Subcutaneous adipose tissue (tissue), 4 donors: ENCODE measurements around the gene KLK6. TPM values are rescaled to one million over a fixed set of nuclear protein-coding genes. Genes with fewer than 3 reads are reported as not detected.

Experiments used
- total RNA-seq, 4 donors: library from RNA; depleted of rRNA; stranded (reverse); fragments of >200 nt; gene quantifications; one replicate each; pipeline ENCODE4 v1.1.0, GENCODE V29; 2016
- TF ChIP-seq, protein P1 (sequence below): fragments of 450-650 bp; IDR thresholded peaks from one replicate; pipeline ENCODE4 v1.5.1; 2016; ENCODE audit warnings: low read depth, mild to moderate bottlenecking, control low read depth, antibody characterized with exemption, moderate library complexity

KLK6 gene
- total RNA-seq, 4 donors from 2014 or later = not detected

DNA sequence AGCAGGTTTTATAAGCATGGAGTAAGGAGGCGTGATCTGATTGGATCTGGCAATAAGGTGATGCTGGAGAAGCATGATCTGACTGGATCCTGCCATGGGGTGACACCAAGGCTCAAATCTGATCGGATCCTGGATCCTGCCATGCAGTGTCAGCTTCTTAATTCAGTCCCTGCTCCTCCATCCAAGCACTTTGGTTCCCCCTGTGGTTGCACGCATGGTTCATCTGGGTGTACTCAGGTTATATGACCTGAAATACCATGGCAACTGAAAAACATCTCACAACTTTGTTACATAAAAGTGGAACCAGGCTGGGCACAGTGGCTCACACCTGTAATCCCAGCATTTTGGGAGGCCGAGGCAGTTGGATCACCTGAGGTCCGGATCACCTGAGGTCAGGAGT lies 40.6 kb downstream of the KLK6 start:
- TF ChIP-seq, protein P1, sequence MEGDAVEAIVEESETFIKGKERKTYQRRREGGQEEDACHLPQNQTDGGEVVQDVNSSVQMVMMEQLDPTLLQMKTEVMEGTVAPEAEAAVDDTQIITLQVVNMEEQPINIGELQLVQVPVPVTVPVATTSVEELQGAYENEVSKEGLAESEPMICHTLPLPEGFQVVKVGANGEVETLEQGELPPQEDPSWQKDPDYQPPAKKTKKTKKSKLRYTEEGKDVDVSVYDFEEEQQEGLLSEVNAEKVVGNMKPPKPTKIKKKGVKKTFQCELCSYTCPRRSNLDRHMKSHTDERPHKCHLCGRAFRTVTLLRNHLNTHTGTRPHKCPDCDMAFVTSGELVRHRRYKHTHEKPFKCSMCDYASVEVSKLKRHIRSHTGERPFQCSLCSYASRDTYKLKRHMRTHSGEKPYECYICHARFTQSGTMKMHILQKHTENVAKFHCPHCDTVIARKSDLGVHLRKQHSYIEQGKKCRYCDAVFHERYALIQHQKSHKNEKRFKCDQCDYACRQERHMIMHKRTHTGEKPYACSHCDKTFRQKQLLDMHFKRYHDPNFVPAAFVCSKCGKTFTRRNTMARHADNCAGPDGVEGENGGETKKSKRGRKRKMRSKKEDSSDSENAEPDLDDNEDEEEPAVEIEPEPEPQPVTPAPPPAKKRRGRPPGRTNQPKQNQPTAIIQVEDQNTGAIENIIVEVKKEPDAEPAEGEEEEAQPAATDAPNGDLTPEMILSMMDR = no peak

DNA sequence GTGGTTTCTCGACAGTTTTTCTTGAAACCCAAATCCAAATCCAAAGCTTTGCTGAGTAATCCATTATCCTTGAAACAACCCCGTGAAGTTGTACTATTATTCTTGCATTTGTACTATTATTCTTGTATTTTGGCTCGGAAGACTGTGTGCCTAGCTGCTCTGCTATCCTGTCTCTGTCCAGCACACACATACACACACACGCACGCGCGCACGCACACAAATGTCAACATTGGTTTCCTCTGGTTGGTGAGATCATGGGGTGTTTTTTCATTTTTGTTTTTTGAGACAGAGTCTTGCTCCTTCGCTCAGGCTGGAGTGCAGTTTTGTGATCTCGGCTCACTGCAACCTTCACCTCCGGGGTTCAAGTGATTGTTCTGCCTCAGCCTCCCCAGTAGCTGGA lies 43.2 kb downstream of the KLK6 start:
- TF ChIP-seq, protein P1 = no peak

DNA sequence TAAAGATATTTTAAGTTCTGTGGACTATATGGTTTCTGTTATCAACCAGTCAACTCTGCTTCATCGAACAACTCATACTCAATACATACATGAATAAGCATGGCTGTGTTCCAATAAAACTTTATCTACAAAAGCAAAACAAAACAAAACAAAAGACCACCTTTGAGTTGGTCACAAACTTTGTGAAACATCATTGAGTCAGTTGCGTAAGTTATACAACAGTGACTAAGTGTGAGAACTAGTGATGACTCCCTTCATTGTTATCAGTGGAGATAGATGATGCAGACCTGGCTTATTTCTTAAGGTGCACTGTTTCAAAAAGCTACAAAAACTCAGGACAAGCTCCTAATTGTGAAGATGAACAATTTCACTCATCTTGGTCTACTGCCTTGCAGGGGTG lies 43.7 kb downstream of the KLK6 start:
- TF ChIP-seq, protein P1 = no peak

DNA sequence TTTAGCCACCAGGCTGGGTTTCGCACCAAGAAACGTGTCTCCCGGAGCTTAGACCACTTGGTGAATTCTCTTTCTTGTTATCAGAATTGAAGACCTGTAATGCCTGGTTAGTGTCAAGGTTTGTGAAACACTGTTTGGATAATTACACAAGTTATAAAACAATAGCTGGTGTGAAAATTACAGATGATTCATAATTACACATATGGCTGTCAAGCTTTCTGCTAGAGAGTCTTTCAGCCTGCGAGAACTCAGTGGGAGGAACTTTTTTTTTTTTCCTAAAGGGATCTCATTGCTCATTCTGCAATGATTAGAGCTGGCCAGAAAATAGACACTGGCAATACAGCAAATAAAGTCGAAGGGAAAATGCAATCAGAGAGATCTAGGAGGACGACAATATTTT lies 44.8 kb downstream of the KLK6 start:
- TF ChIP-seq, protein P1 = no peak

DNA sequence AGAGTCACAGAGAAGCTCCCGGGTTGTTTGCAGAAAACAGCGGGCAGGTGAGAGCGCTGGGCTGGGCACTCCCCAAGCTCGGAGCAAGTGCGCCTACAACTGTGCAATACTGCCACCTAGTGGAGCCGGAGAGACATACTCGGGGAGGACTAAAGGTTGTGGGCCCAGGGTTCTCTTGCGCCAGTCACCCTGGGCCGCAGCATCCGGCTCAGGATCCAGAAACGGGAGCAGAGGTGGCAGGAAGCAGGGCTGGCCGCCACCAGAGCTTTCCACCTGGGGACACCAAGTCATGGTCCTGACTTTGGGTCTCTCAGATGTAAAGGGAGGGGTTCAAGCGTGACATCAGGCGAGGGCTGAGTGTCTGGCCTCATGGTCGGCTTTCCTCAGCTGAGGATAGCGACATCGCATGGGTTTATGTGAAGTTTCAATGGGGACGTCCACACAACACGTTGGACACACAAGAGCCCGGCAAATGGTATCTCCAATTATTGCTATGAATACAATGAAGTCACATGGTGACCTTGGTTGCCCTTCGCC lies 47.0 kb downstream of the KLK6 start:
- TF ChIP-seq, protein P1 = no peak

DNA sequence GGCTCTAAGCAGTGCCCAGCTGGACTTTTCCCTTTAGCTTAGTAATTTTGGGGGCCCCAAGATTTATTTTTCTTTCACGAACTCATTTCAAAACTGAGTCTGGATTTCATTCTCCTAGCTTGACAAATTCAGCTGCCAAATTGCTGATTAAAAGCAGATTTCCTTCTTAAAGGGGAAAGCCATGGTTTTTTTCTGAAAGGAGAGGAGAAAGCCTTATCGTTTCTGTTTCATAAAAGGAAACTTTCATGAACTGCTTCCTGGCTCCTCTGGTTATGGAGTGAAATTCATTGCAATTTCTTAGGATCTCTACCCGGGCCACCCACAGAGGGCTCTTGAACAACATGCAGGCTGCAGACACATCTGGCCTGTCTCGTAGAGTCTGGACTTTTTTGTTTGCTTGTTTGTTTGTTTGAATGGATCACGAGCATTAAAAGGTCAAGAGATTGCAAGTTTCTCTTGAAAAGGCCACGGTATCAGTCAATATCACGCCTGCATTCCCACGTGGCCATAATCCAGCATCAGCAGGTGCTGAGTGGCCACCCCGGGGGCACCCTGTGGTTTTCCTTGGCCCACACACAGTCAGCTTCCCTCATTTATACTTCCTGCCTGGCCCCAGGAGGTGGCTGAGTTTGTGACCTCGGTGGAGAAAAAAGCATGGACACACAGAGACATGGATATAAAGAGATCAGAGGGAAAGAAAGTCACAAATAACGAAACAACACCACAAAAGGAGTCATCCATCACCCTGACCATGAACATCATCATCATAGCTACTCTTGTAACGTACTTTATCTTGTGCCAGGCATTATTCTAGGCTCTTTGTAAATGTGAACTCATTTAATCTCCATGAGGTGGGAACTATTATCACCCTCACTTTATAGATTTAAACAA lies 47.7 kb downstream of the KLK6 start:
- TF ChIP-seq, protein P1 = no peak

DNA sequence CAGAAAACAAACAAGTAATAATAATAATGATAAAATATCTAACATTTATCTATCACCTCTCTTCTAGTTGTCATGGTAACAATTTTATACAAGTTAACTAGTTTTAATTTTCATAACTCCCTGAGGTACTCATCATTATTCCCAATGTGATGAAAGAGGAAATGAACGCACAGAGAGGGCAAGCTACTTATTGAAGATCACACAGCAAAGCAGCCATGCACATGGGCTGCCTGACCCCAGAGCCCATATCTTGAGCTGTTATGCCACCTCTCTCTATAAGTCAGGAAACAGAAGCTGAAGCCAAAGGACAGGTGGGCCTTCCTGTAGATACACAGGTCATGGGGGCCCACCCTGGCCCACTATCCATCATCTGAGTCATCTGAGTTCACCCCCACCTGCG lies 53.3 kb downstream of the KLK6 start:
- TF ChIP-seq, protein P1 = no peak
